CD4-positive, alpha-beta T cell treated with Interleukin-10 for 1 hour (primary cell): ENCODE data around the gene CR1L.
"Not testable (repeated sequence)": the region's sequence is repeated elsewhere in the genome, so short reads cannot be mapped to it uniquely, and the experiment has no call there.

Experiments
- DNase-seq: peaks from one replicate; pipeline ENCODE4 v3.0.0-alpha.2; 2020

Gene CR1L

GRCh38 chr1:207646944-207647579, 2.1 kb downstream of the CR1L start:
- DNase-seq: no peak

- no peak for DNase-seq
Measured at GRCh38 chr1:207647671-207648333, 2.9 kb downstream of the CR1L start.

GRCh38 chr1:207648334-207649209, 3.6 kb downstream of the CR1L start:
- no peak for DNase-seq

GRCh38 chr1:207649210-207649753, 4.3 kb downstream of the CR1L start:
- no peak for DNase-seq

GRCh38 chr1:207649865-207650580, 5.1 kb downstream of the CR1L start:
- DNase-seq: no peak

GRCh38 chr1:207651583-207651982, 6.7 kb downstream of the CR1L start:
- no peak for DNase-seq

DNA sequence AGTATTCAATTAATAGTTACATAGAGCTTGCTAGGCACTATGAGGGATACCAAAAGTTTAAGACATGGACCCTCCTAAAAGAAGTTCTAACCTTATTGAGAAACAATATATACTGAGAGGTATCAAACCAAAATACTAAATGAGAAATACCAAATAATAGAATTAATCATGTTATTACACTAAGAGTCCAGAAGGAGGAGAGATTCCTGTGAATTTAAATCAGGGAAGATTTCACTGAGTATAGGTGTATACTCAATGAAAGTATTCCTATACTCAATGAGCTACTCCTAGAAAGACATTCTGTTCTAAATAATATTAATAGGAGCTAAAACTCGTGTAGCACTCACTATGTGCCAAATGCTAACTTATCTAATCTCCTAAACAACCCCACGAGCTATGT, 9.4 kb downstream of the CR1L start:
- no peak for DNase-seq

GRCh38 chr1:207658408-207658807, 13.5 kb downstream of the CR1L start:
- DNase-seq: no peak

GRCh38 chr1:207658904-207659485, 14.1 kb downstream of the CR1L start:
- DNase-seq: no peak

DNA sequence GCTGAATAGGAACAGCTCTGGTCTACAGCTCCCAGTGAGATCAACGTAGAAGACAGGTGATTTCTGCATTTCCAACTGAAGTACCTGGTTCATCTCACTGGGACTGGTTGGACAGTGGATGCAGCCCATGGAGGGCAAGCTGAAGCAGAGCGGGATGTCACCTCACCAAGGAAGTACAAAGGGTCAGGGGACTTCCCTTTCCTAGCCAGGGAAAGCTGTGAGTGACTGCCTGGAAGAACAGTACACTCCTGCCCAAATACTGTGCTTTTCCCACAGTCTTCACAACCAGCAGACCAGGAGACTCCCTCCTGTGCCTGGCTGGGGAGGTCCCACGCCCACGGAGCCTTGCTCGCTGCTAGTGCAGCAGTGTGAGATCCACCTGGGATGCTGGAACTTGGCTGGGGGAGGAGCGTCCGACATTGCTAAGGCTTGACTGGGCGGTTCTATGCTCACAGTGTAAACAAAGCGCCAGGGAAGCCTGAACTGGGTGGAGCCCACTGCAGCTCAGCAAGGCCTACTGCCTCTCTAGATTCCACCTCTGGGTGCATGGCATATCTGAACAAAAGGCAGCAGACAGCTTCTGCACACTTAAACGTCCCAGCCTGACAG, 14.7 kb downstream of the CR1L start:
- DNase-seq: no peak

DNA sequence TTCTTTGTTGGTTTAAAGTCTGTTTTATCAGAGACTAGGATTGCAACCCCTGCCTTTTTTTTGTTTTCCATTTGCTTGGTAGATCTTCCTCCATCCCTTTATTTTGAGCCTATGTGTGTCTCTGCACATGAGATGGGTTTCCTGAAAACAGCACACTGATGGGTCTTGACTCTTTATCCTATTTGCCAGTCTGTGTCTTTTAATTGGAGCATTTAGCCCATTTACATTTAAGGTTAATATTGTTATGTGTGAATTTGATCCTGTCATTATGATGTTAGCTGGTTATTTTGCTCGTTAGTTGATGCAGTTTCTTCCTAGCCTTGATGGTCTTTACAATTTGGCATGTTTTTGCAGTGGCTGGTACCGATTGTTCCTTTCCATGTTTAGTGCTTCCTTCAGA, 16.5 kb downstream of the CR1L start:
- DNase-seq: not testable (repeated sequence)

DNA sequence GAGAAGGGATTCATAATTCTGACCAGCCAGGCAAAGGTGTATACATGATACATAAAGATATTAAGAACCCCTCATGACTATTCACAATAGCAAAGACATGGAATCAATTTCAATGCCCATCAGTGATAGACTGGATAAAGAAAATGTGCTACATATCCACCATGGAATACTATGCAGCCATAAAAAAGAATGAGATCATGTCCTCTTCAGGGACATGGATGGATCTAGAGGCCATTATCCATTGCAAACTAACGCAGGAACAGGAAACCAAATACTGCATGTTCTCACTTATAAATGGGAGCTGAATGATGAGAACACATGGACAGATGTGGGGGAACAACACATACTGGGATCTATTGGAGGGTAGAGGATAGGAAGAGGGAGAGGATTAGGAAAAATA, 21.4 kb downstream of the CR1L start:
- no peak for DNase-seq

DNA sequence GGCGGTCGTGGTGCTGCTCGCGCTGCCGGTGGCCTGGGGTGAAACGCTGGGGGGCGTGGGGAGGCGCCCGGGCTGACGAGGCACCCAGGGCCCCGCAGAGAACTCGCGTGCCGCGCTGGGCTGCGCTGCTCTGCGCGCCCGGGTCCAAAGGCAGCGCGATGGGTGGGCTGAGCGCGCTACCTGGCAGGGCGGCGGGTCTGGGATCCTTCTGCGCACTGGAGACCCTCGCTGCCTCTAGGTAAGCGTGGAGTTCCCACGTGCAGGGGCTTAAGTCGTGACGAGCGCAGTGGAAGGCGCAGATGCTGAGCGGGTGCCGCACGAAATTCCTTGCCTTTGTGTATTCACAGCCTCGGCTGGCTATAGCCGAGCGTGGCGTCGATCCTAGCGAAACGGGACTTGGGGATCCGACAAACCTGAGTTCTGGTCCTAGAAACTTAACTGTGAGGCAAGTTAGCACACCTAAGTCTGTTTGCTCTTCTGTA, 24.6 kb downstream of the CR1L start:
- no peak for DNase-seq

- DNase-seq: no peak
Measured at GRCh38 chr1:207670192-207670591, 25.3 kb downstream of the CR1L start.

DNA sequence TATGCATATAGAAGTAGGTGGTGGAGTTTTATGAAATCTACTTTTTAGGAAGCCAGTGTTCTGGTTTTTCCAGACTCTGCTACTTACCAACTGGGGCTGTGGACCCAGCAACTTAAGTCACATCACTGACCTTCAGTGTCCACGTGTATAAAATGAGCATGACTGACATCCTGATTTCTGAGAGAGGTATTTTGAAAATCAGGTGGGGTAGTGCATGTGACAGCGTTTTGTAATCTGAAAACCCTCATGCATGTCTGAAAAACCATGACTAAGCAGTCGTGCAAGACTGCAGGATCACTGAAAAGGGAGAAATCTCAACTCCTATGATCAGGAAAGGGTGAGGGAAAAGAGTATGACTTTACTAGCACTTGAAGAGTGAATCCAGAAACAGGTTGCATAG, 26.1 kb downstream of the CR1L start:
- DNase-seq: no peak

GRCh38 chr1:207672522-207673130, 27.7 kb downstream of the CR1L start:
- DNase-seq: no peak

GRCh38 chr1:207673399-207673798, 28.5 kb downstream of the CR1L start:
- no peak for DNase-seq

DNA sequence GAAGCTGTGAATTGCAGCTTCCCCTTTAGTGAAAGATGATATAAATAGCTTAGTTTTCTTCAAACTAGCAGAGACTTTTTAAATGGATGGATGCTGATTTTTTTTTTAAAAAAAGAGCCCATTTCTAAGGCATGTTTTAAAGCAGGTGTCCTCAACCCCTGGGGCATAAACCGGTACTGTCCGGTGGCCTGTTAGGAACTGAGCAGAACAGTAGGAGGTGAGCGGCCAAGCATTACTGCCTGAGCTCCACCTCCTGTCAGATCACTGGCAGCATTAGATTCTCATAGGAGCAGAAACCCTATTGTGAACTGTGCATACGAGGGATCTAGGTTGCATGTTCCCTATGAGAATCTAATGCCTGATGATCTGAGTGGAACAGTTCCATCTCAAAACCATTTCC, 31.2 kb downstream of the CR1L start:
- no peak for DNase-seq

DNA sequence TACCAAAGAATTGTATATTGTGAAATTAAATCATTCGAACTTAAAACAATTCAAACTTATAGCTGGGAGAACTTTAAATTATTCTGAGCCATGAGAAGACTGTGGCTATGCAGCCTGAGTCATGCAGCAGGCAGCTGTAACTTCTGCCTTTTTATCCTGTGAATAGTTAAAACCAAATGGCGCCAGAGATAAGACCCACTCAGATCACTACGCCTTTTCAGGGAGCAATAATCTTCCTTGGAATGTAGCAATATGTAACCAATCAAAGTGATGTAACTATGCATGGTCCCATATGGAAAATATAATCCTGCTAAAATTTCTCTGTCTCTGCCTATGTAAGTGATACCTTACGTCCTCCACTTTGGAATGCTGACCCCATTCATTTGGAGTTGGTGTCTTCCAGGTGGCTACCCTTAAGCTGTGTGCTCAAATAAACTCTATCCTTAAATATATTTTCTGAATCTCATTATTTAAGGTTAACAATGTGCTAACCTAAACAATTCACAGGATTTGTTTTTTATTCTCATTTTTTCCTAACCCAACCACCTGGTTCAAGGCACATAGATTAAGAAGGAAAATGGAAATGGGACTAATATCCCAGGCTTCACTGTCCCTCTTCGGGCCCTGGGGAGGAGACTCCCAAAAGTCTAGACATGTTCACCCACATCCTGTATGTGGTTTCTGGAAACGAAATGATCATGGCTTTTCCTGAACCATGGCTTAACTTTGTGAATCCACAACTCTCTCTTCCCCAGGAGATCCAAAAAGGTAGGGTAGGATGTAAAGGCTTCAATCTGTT, 35.9 kb downstream of the CR1L start:
- not testable (repeated sequence) for DNase-seq

DNA sequence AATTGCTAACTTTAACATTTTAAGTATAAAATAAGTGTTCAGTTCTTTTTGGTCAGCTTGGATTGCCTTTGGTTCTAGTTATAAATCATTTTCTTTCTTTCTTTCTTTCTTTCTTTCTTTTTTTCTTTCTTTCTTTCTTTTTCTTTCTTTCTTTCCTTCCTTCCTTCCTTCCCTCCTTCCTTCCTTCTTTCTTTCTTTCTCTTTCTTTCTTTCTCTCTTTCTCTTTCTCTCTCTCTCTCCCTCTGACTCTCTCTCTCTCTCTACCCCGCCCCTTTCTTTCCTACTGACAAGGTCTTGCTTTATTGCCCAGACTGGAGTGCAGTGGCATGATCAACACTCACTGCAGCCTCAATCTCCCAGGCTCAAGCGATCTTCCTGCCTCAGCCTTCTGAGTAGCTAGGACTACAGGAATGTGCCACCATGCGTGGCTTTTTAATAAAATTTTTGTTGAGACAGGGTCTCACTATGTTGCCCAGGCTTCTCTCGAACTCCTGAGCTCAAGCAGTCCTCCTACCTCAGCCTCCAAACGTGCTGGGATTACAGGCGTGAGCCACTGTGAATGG, 38.0 kb downstream of the CR1L start:
- not testable (repeated sequence) for DNase-seq
